IMR-90 (cell line): ENCODE measurements around the gene TCFL5. TPM values are rescaled to one million over a fixed set of nuclear protein-coding genes. Genes with fewer than 3 reads are reported as not detected.

ENCODE experiments used
- ATAC-seq: fragments of 200-7000 bp; cut with Tn5 transposase; 2 replicates; pipeline ENCODE4 v1.9.1; 2020; ENCODE audit warnings: low read depth, mild to moderate bottlenecking, moderate library complexity
- BruUV-seq: library from RNA; stranded (reverse); fragments of 400-500 nt; replicated peaks from 2 replicates; lab custom pipeline; 2021; lab: Mats Ljungman, UMichigan
- CTCF ChIA-PET: fragments of 300-600 bp; formaldehyde crosslinking; extraction: SDS; loops from one replicate; lab custom pipeline; 2021; ENCODE audit warnings: antibody characterized with exemption; lab: Yijun Ruan, JAX
- POLR2A ChIA-PET: fragments of 300-600 bp; sonication (Branson Sonifier 250); formaldehyde crosslinking; loops from one replicate; lab custom pipeline; 2022; ENCODE audit warnings: antibody characterized with exemption; ENCODE audit not compliant: unreplicated experiment; lab: Charles Lee
- DNase-seq: peaks from one replicate; pipeline ENCODE4 v3.0.0; 2013
- H2AFZ ChIP-seq: replicated peaks from 2 replicates; pipeline ENCODE3; 2013; ENCODE audit warnings: low read length, mild to moderate bottlenecking; ENCODE audit not compliant: poor library complexity
- H2AK5ac ChIP-seq: 2 replicates; pipeline ENCODE4 v1.6.1; 2013; ENCODE audit warnings: low read depth, low read length, inconsistent platforms
- H2AK9ac ChIP-seq: replicated peaks from 2 replicates; pipeline ENCODE3; 2013; ENCODE audit warnings: mild to moderate bottlenecking, low read depth, low read length, moderate library complexity; ENCODE audit not compliant: poor library complexity
- H2BK120ac ChIP-seq: 2 replicates; pipeline ENCODE4 v1.6.1; 2013; ENCODE audit warnings: low read depth, low read length, inconsistent platforms
- H2BK15ac ChIP-seq: 3 replicates; pipeline ENCODE4 v1.6.1; 2013; ENCODE audit warnings: low read depth, low read length, inconsistent platforms
- H2BK20ac ChIP-seq: 2 replicates; pipeline ENCODE4 v1.6.1; 2013; ENCODE audit warnings: low read depth, mild to moderate bottlenecking, inconsistent platforms, low read length, moderate library complexity
- H2BK5ac ChIP-seq: 2 replicates; pipeline ENCODE4 v1.6.1; 2013; ENCODE audit warnings: mild to moderate bottlenecking, low read depth, low read length, inconsistent platforms; ENCODE audit not compliant: poor library complexity, severe bottlenecking
- H3K14ac ChIP-seq: replicated peaks from 2 replicates; pipeline ENCODE4 v1.6.1; 2013; ENCODE audit warnings: low read depth, low read length, inconsistent platforms
- H3K18ac ChIP-seq: 2 replicates; pipeline ENCODE4 v1.6.1; 2013; ENCODE audit warnings: low read depth, low read length, control low read depth
- H3K23ac ChIP-seq: 2 replicates; pipeline ENCODE4 v1.6.1; 2013; ENCODE audit warnings: low read depth, low read length, inconsistent platforms
- H3K27ac ChIP-seq: 2 replicates; pipeline ENCODE4 v1.5.1; 2013; ENCODE audit warnings: mild to moderate bottlenecking, control low read depth, low read length; ENCODE audit not compliant: insufficient read depth
- H3K27me3 ChIP-seq: 2 replicates; pipeline ENCODE4 v1.6.1; 2013; ENCODE audit warnings: low read length; ENCODE audit not compliant: control insufficient read depth, insufficient read depth
- H3K36me3 ChIP-seq: 2 replicates; pipeline ENCODE4 v1.6.1; 2013; ENCODE audit warnings: low read length, mixed read lengths; ENCODE audit not compliant: control insufficient read depth, insufficient read depth
- H3K4ac ChIP-seq: 2 replicates; pipeline ENCODE4 v1.6.1; 2013; ENCODE audit warnings: low read depth, low read length, inconsistent platforms
- H3K4me1 ChIP-seq: 2 replicates; pipeline ENCODE4 v1.6.1; 2013; ENCODE audit warnings: low read length, mixed read lengths; ENCODE audit not compliant: control insufficient read depth, insufficient read depth
- H3K4me2 ChIP-seq: 2 replicates; pipeline ENCODE4 v1.6.1; 2013; ENCODE audit warnings: low read depth, mild to moderate bottlenecking, control low read depth, low read length, moderate library complexity
- H3K4me3 ChIP-seq: 2 replicates; pipeline ENCODE4 v1.5.1; 2013; ENCODE audit warnings: low read depth, mild to moderate bottlenecking, control low read depth, low read length, moderate library complexity; ENCODE audit not compliant: insufficient read depth
- H3K56ac ChIP-seq: 2 replicates; pipeline ENCODE4 v1.6.1; 2013; ENCODE audit warnings: low read length, inconsistent platforms; ENCODE audit not compliant: insufficient read depth; ENCODE audit errors: extremely low read depth
- H3K79me1 ChIP-seq, 2 experiments: 2 replicates each; pipeline ENCODE4 v1.6.1; 2013; ENCODE audit warnings: low read length in 2 of 2, inconsistent platforms in 1 of 2, low read depth in 1 of 2
- H3K9ac ChIP-seq: 2 replicates; pipeline ENCODE4 v1.6.1; 2013; ENCODE audit warnings: low read depth, low read length, control low read depth
- H3K9me1 ChIP-seq: 2 replicates; pipeline ENCODE4 v1.6.1; 2013; ENCODE audit warnings: low read length, inconsistent platforms; ENCODE audit not compliant: insufficient read depth
- H3K9me3 ChIP-seq: 2 replicates; pipeline ENCODE4 v1.6.1; 2013; ENCODE audit warnings: low read length; ENCODE audit not compliant: control insufficient read depth, insufficient read depth
- H4K20me1 ChIP-seq: 2 replicates; pipeline ENCODE4 v1.6.1; 2013; ENCODE audit warnings: low read length, inconsistent platforms; ENCODE audit not compliant: insufficient read depth
- H4K5ac ChIP-seq: 2 replicates; pipeline ENCODE4 v1.6.1; 2013; ENCODE audit warnings: mild to moderate bottlenecking, low read depth, low read length, control low read depth
- H4K8ac ChIP-seq, 2 experiments: 2 replicates each; pipeline ENCODE4 v1.6.1; 2013; ENCODE audit warnings: low read depth in 2 of 2, low read length in 2 of 2, control low read depth in 1 of 2, inconsistent platforms in 1 of 2
- H4K91ac ChIP-seq: 2 replicates; pipeline ENCODE4 v1.6.1; 2013; ENCODE audit warnings: low read depth, low read length, inconsistent platforms; ENCODE audit not compliant: insufficient read depth
- CEBPB ChIP-seq: IDR thresholded peaks from 2 replicates; pipeline ENCODE4 v1.6.1; 2012; ENCODE audit warnings: low read depth, low read length, improper control_type of control experiment
- CHD1 ChIP-seq: IDR thresholded peaks from 2 replicates; pipeline ENCODE4 v1.6.1; 2012; ENCODE audit warnings: low read depth, low read length, improper control_type of control experiment
- MAFK ChIP-seq: IDR thresholded peaks from 2 replicates; pipeline ENCODE4 v1.6.1; 2012; ENCODE audit warnings: low read depth, low read length, improper control_type of control experiment
- MAZ ChIP-seq: IDR thresholded peaks from 2 replicates; pipeline ENCODE4 v1.6.1; 2012; ENCODE audit warnings: low read depth, mild to moderate bottlenecking, low read length, improper control_type of control experiment, moderate library complexity, borderline replicate concordance
- RAD21 ChIP-seq: IDR thresholded peaks from 2 replicates; pipeline ENCODE4 v1.6.1; 2012; ENCODE audit warnings: low read length, improper control_type of control experiment
- RCOR1 ChIP-seq: IDR thresholded peaks from 2 replicates; pipeline ENCODE4 v1.6.1; 2012; ENCODE audit warnings: mild to moderate bottlenecking, low read length, improper control_type of control experiment; ENCODE audit not compliant: insufficient replicate concordance
- RFX5 ChIP-seq: IDR thresholded peaks from 2 replicates; pipeline ENCODE4 v1.8.0; 2012; ENCODE audit warnings: low read depth, mild to moderate bottlenecking, low read length, moderate library complexity
- WGBS, 2 experiments: methylation state at CpG; one replicate each; pipeline versions ENCODE4 v1.1.5 to v1.1.7; 2013; ENCODE audit warnings: missing lambda C conversion rate in 2 of 2; ENCODE audit not compliant: insufficient read length in 1 of 2; ENCODE audit errors: extremely low coverage in 2 of 2; 5-methylcytosine and 5-hydroxymethylcytosine counted together
- dilution Hi-C: fragments of 300-500 bp; cut with HindIII; formaldehyde crosslinking; loops from one replicate; pipeline ENCODE4 v1.14.3; 2018; ENCODE audit warnings: low sequenced_read_pairs; ENCODE audit not compliant: unreplicated experiment
- in situ Hi-C: fragments of 300-500 bp; cut with MboI; formaldehyde crosslinking; loops from 3 replicates; pipeline ENCODE4 v1.14.3; 2019; ENCODE audit warnings: low sequenced_read_pairs, inconsistent platforms, mixed read lengths
- intact Hi-C: fragments of 100-400 bp; cut with micrococcal nuclease; formaldehyde crosslinking; loops from 2 replicates; pipeline ENCODE4 v1.10.0; 2022
- polyA plus RNA-seq, 3 experiments: library from polyadenylated mRNA; depleted of rRNA; stranded (reverse); fragments of >200 nt; gene quantifications; 2 replicates each; pipeline ENCODE4 v1.2.3, GENCODE V29; 2012; ENCODE audit warnings: low replicate concordance in 1 of 3
- total RNA-seq: library from RNA; depleted of rRNA; stranded (reverse); fragments of >200 nt; gene quantifications from 2 replicates; pipeline ENCODE4 v1.2.3, GENCODE V29; 2012
- TF ChIP-seq, protein P1 (sequence below): conservative IDR thresholded peaks from 2 replicates; pipeline ENCODE4 v1.5.1; 2012; ENCODE audit warnings: mild to moderate bottlenecking, low read depth, low read length, improper control_type of control experiment
- TF ChIP-seq, protein P2 (sequence below): fragments of 150-350 bp; IDR thresholded peaks from 2 replicates; pipeline ENCODE4 v1.6.1; 2016; ENCODE audit warnings: low read depth, mild to moderate bottlenecking, low read length, moderate library complexity, borderline replicate concordance

The TCFL5 gene
- total and polyA plus RNA-seq, 2 of the 4 experiments (the other 2 are of a cell fraction): 6.0 to 8.2 TPM

DNA sequence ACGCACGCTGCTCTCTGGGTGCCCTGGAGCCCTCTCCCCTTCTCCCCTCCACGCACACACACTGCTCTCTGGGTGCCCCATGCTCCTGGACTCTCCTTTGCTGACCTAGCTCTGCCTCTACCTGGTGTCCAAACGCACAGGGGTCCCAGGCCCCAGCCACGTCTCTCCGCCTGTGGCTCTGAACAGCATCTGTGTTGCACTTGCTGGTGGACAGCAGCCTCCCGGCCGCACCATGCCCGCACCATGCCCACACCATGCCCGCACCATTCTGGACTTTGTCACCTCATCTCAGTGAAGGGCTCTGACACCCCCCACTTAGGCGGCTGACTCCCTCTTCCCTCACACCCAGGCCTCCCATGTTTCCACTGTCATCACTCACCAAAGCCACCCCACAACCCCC, 21.8 kb downstream of the TCFL5 start (continued):
- no peak for TF ChIP-seq RCOR1
- no peak for TF ChIP-seq MAFK

DNA sequence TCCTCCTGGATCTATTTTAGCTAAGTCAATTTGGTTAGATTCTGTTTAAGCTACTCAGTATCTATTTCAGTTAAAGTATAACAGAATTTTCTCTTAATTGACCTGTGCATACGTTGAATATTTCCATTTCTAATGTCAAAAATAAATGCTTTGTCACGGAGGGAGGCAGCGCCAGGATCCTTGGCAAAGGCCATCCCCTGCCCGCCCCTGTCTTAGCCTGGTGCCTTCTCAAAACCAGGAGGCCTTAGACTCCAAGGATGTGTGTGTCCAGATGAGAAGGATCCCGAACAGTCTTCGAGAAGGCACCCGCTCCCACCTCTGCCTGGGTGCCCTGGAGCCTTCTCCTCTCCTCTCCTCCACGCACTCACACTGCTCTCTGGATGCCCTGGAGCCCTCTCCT, 22.4 kb downstream of the TCFL5 start:
- no peak overlapping the region for H3K27ac ChIP-seq
- no peak overlapping the region for H2AFZ ChIP-seq
- H3K79me1 ChIP-seq: no peaks in the 10 kb centered on the region
- H3K4ac ChIP-seq: no peak overlapping the region
- intact Hi-C loops (no loop called here), dilution Hi-C loops (no loop called here), in situ Hi-C loops (no loop called here)
- H2AK9ac ChIP-seq: no peak overlapping the region
- H3K4me2 ChIP-seq: no peak overlapping the region
- no peak overlapping the region for H4K8ac ChIP-seq
- no peak overlapping the region for H3K18ac ChIP-seq
- H3K14ac ChIP-seq: no peak overlapping the region
- 0 out of 2 replicates have a peak, but pooled peaks cover 2% of the 10 kb centered on the region for H3K4me1 ChIP-seq
- no peak overlapping the region for H2BK120ac ChIP-seq
- H4K91ac ChIP-seq: no peak overlapping the region
- H3K36me3 ChIP-seq: no peaks in the 10 kb centered on the region
- DNase-seq: no peak
- H3K9me1 ChIP-seq: no peaks in the 10 kb centered on the region
- H4K5ac ChIP-seq: no peak overlapping the region
- H2BK5ac ChIP-seq: no peak overlapping the region
- WGBS, 2 experiments: no CpG with 5 or more reads among the region's 8 CpGs
- ChIA-PET CTCF (interaction anchor here (0.6 kb wide), 1 partner anchor 375 kb away, joined by 5 read pairs; no protein-coding TSS in a partner anchor), POLR2A (no interaction called here)
- H3K23ac ChIP-seq: no peak overlapping the region
- no peaks in the 10 kb centered on the region for H4K20me1 ChIP-seq
- no TSS peak for BruUV-seq
- H3K56ac ChIP-seq: no peak overlapping the region
- no peak overlapping the region for H2BK20ac ChIP-seq
- no peak for ATAC-seq
- no peak overlapping the region for H2BK15ac ChIP-seq
- TF ChIP-seq RFX5 (no peak), RAD21 (no peak), MAZ (no peak), CHD1 (no peak), RCOR1 (no peak), CEBPB (no peak)
- TF ChIP-seq, protein P1, sequence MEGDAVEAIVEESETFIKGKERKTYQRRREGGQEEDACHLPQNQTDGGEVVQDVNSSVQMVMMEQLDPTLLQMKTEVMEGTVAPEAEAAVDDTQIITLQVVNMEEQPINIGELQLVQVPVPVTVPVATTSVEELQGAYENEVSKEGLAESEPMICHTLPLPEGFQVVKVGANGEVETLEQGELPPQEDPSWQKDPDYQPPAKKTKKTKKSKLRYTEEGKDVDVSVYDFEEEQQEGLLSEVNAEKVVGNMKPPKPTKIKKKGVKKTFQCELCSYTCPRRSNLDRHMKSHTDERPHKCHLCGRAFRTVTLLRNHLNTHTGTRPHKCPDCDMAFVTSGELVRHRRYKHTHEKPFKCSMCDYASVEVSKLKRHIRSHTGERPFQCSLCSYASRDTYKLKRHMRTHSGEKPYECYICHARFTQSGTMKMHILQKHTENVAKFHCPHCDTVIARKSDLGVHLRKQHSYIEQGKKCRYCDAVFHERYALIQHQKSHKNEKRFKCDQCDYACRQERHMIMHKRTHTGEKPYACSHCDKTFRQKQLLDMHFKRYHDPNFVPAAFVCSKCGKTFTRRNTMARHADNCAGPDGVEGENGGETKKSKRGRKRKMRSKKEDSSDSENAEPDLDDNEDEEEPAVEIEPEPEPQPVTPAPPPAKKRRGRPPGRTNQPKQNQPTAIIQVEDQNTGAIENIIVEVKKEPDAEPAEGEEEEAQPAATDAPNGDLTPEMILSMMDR: no peak
- TF ChIP-seq, protein P2, sequence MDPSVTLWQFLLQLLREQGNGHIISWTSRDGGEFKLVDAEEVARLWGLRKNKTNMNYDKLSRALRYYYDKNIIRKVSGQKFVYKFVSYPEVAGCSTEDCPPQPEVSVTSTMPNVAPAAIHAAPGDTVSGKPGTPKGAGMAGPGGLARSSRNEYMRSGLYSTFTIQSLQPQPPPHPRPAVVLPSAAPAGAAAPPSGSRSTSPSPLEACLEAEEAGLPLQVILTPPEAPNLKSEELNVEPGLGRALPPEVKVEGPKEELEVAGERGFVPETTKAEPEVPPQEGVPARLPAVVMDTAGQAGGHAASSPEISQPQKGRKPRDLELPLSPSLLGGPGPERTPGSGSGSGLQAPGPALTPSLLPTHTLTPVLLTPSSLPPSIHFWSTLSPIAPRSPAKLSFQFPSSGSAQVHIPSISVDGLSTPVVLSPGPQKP: no peak
- H3K9me3 ChIP-seq: no peaks in the 10 kb centered on the region
- H2AK5ac ChIP-seq: no peak overlapping the region
- H3K9ac ChIP-seq: no peak overlapping the region
- H3K27me3 ChIP-seq: no peaks in the 10 kb centered on the region; the same call in 1 of the 2 replicates
- no peak overlapping the region for H3K4me3 ChIP-seq
